GM12878 (cell line): ENCODE data around the gene RUBCNL.

ENCODE experiments used
- CTCF ChIP-seq, 3 experiments: IDR thresholded peaks in 2 of 3; conservative IDR thresholded peaks in 1 of 3; 2 replicates each; pipeline ENCODE4 v1.5.1; 2011; ENCODE audit warnings: low read depth in 3 of 3, low read length in 3 of 3, mild to moderate bottlenecking in 3 of 3, control low read depth in 2 of 3, moderate library complexity in 2 of 3, inconsistent platforms in 1 of 3, mixed read lengths in 1 of 3; ENCODE audit not compliant: control insufficient read depth in 2 of 3, insufficient read depth in 1 of 3; ENCODE audit errors: extremely low read depth in 1 of 3
- EP300 ChIP-seq, 2 experiments: fragments of 150-350 bp in 1 of 2; IDR thresholded peaks; 2 replicates each; pipeline ENCODE4 v1.6.1; 2011 to 2012; ENCODE audit warnings: low read depth in 2 of 2, low read length in 2 of 2, borderline replicate concordance in 1 of 2, improper control_type of control experiment in 1 of 2, inconsistent platforms in 1 of 2; ENCODE audit not compliant: control insufficient read depth in 1 of 2
- MYC ChIP-seq: IDR thresholded peaks from 2 replicates; pipeline ENCODE4 v1.6.1; 2011; ENCODE audit warnings: mild to moderate bottlenecking, low read length, moderate library complexity, inconsistent platforms; ENCODE audit not compliant: insufficient read depth, insufficient replicate concordance, insufficient read length, severe bottlenecking

- TF ChIP-seq CTCF (IDR thresholded peaks at IDR 0.05 in 2 of 3, conservative IDR thresholded peaks at IDR 0.05 in 1 of 3; ENCODE audit: control insufficient read depth in 2 of 3, extremely low read depth in 1 of 3, insufficient read depth in 1 of 3, low read depth in 3 of 3, low read length in 3 of 3) (no peak), EP300 (IDR thresholded peaks at IDR 0.05; ENCODE audit: borderline replicate concordance in 1 of 2, control insufficient read depth in 1 of 2, low read depth in 2 of 2, low read length in 2 of 2) (no peak), MYC (no peak)
These were observed 8.6 kb downstream of the RUBCNL start for GRCh38 chr13:46378411-46378810.
